ENCODE data around the gene SACM1L.

SACM1L gene

GRCh38 chr3:45772341-45773035 lies 83.3 kb downstream of the SACM1L start:
- FAIRE-seq = no peak

- no peak for FAIRE-seq
Measured at GRCh38 chr3:45773072-45773471, 83.9 kb downstream of the SACM1L start.

GRCh38 chr3:45773714-45774449 lies 84.7 kb downstream of the SACM1L start:
- no peak for FAIRE-seq

GRCh38 chr3:45774581-45775521 lies 85.7 kb downstream of the SACM1L start:
- no peak for FAIRE-seq

GRCh38 chr3:45775571-45776300 lies 86.5 kb downstream of the SACM1L start:
- no peak for FAIRE-seq

GRCh38 chr3:45776301-45776595 lies 87.1 kb downstream of the SACM1L start:
- no peak for FAIRE-seq

GRCh38 chr3:45776611-45777010 lies 87.4 kb downstream of the SACM1L start:
- no peak for FAIRE-seq

- no peak for FAIRE-seq
Measured at GRCh38 chr3:45777111-45777745, 88.0 kb downstream of the SACM1L start.

GRCh38 chr3:45777746-45778386 lies 88.7 kb downstream of the SACM1L start:
- no peak for FAIRE-seq

GRCh38 chr3:45778761-45779201 lies 89.6 kb downstream of the SACM1L start:
- FAIRE-seq = no peak

- FAIRE-seq = no peak
Measured at GRCh38 chr3:45779746-45780735, 90.8 kb downstream of the SACM1L start.

GRCh38 chr3:45781271-45781670 lies 92.1 kb downstream of the SACM1L start:
- FAIRE-seq = no peak

GRCh38 chr3:45781841-45782240 lies 92.6 kb downstream of the SACM1L start:
- FAIRE-seq = no peak

- no peak for FAIRE-seq
Measured at GRCh38 chr3:45782381-45782780, 93.2 kb downstream of the SACM1L start.

GRCh38 chr3:45783667-45784066 lies 94.5 kb downstream of the SACM1L start:
- FAIRE-seq = no peak

- FAIRE-seq = no peak
Measured at GRCh38 chr3:45785605-45786150, 96.5 kb downstream of the SACM1L start.

GRCh38 chr3:45786801-45787495 lies 97.8 kb downstream of the SACM1L start:
- no peak for FAIRE-seq

GRCh38 chr3:45787551-45787950 lies 98.4 kb downstream of the SACM1L start:
- no peak for FAIRE-seq

- FAIRE-seq = no peak
Measured at GRCh38 chr3:45789235-45789812, 100.1 kb downstream of the SACM1L start.
